Mucosa of descending colon (tissue), 3 donors: Measurements from ENCODE around the gene CALB2. TPM values are rescaled to one million over a fixed set of nuclear protein-coding genes. Genes with fewer than 3 reads are reported as not detected.

ENCODE experiments used
- ATAC-seq: fragments of 200-7000 bp; cut with Tn5 transposase; one replicate; pipeline ENCODE4 v1.9.1; 2020; ENCODE audit warnings: mild to moderate bottlenecking, moderate library complexity
- DNase-seq, 3 donors: peaks; one replicate each; pipeline ENCODE4 v3.0.0-alpha.2; 2020
- H3K36me3 ChIP-seq: fragments of 200-600 bp; one replicate; pipeline ENCODE4 v1.8.0; 2021; ENCODE audit warnings: low read depth, mild to moderate bottlenecking
- H3K4me1 ChIP-seq: fragments of 200-600 bp; one replicate; pipeline ENCODE4 v1.8.0; 2021; ENCODE audit warnings: low read depth, mild to moderate bottlenecking
- H3K4me3 ChIP-seq: fragments of 200-600 bp; one replicate; pipeline ENCODE4 v1.8.0; 2021; ENCODE audit warnings: mild to moderate bottlenecking
- H3K9me3 ChIP-seq: fragments of 200-600 bp; one replicate; pipeline ENCODE4 v1.8.0; 2021; ENCODE audit warnings: mild to moderate bottlenecking
- intact Hi-C, 2 donors: fragments of 100-400 bp; cut with DNase I in 1 of 2; cut with micrococcal nuclease in 1 of 2; formaldehyde crosslinking; loops; one replicate each; pipeline versions ENCODE4 v1.11.0 to v1.11.1; 2022; cut with DNase I, micrococcal nuclease
- total RNA-seq, 3 donors: library from RNA; stranded (reverse); fragmentation: NEBNext Ultra II Directional in 2 of 3; extraction: Animal tissue kit (Norgen Biotek cat#: 25700) in 2 of 3; gene quantifications; one replicate each; pipeline versions ENCODE4 v1.2.1 to v1.2.4, GENCODE V29; 2021 to 2023
- TF ChIP-seq, protein P1 (sequence below): fragments of 200-600 bp; IDR thresholded peaks from one replicate; pipeline ENCODE4 v1.8.0; 2022; ENCODE audit warnings: antibody characterized with exemption, mild to moderate bottlenecking
- donor health status: DM: no; HTN: no; CAD: no; lungs with moderate emphysema.
- donor health status: DM: no; HTN: no; CAD: no.
- donor health status: DM: no; HTN: yes; CAD: no.

CALB2 gene
- total RNA-seq, 3 donors from 2014 or later: 1.2 to 9.5 (median 4.2) TPM

- Histone ChIP-seq H3K36me3 (no peaks in the 10 kb centered on the region), H3K4me3 (no peak overlapping the region), H3K9me3 (no peaks in the 10 kb centered on the region), H3K4me1 (no peaks in the 10 kb centered on the region)
- TF ChIP-seq, protein P1, sequence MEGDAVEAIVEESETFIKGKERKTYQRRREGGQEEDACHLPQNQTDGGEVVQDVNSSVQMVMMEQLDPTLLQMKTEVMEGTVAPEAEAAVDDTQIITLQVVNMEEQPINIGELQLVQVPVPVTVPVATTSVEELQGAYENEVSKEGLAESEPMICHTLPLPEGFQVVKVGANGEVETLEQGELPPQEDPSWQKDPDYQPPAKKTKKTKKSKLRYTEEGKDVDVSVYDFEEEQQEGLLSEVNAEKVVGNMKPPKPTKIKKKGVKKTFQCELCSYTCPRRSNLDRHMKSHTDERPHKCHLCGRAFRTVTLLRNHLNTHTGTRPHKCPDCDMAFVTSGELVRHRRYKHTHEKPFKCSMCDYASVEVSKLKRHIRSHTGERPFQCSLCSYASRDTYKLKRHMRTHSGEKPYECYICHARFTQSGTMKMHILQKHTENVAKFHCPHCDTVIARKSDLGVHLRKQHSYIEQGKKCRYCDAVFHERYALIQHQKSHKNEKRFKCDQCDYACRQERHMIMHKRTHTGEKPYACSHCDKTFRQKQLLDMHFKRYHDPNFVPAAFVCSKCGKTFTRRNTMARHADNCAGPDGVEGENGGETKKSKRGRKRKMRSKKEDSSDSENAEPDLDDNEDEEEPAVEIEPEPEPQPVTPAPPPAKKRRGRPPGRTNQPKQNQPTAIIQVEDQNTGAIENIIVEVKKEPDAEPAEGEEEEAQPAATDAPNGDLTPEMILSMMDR: peak; percentile 80
- intact Hi-C loops: loop anchor here (2.0 to 5.0 kb wide), 3 partner anchors 88 to 200 kb away; no protein-coding TSS in a partner anchor
- DNase-seq (peak in 2 of 3 donors; percentile 60 to 83), ATAC-seq (peak; percentile 92)
Measured at GRCh38 chr16:71412270-71413160, 54.0 kb downstream of the CALB2 start.

GRCh38 chr16:71413341-71413740 is 54.8 kb downstream of the CALB2 start:
- no peaks in the 10 kb centered on the region for H3K9me3 ChIP-seq
- no peak overlapping the region for H3K4me3 ChIP-seq
- intact Hi-C loops: loop anchor here (2.0 to 5.0 kb wide), 3 partner anchors 87 to 199 kb away; no protein-coding TSS in a partner anchor
- DNase-seq: no peak
- ATAC-seq: no peak
- no peaks in the 10 kb centered on the region for H3K36me3 ChIP-seq
- H3K4me1 ChIP-seq: no peaks in the 10 kb centered on the region
- TF ChIP-seq, protein P1: no peak

DNA sequence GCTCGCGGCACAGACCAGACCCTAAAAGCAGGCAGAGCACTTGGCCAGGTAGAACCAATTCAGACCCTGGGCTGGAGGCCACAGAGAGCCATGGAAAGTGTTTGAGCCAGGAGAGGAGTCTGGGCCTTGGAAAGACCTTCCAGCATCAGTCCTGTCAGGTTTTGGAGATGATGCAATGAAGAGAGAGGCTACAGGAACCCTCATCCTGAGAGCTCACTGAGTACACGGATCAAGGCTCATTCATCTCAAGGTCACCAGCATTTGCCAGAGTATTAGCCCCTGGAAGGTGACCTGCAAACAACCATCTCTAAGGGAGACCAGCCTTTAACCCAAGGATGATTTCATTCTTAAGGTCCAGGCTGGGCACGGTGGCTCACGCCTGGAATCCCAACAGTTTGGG is 55.5 kb downstream of the CALB2 start:
- no peaks in the 10 kb centered on the region for H3K4me1 ChIP-seq
- DNase-seq (no peak), ATAC-seq (no peak)
- no peaks in the 10 kb centered on the region for H3K36me3 ChIP-seq
- no peaks in the 10 kb centered on the region for H3K9me3 ChIP-seq
- intact Hi-C loops: loop anchor here (5.0 kb wide), 2 partner anchors 88 to 198 kb away; no protein-coding TSS in a partner anchor
- no peak overlapping the region for H3K4me3 ChIP-seq
- TF ChIP-seq, protein P1: no peak

DNA sequence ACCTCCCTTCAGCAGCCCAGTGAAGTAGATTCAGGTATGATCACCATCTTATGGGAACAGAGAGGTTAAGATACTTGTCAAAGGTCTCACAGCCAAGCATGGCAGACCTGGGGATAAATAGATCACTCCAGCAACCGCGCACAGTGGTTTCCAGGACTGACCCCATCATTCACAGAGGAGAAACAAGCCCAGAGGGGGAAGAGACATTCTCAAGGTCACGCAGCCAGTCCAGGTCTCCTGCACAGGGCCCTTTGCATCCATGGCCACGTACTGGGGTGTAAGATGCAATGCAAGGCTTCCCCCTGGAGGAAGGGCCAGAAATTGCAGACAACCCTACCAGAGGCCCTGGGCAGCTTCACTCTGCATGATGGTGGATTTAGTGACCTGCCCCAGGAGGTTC is 63.4 kb downstream of the CALB2 start:
- Histone ChIP-seq H3K9me3 (no peaks in the 10 kb centered on the region), H3K4me3 (no peak overlapping the region), H3K4me1 (no peaks in the 10 kb centered on the region), H3K36me3 (no peaks in the 10 kb centered on the region)
- TF ChIP-seq, protein P1: peak; percentile 36
- intact Hi-C loops: no loop called here
- ATAC-seq (peak; percentile 67), DNase-seq (peak in 2 of 3 donors; percentile 33 to 40)

- no peak overlapping the region for H3K4me3 ChIP-seq
- H3K9me3 ChIP-seq: no peaks in the 10 kb centered on the region
- H3K4me1 ChIP-seq: no peaks in the 10 kb centered on the region
- H3K36me3 ChIP-seq: no peaks in the 10 kb centered on the region
- intact Hi-C loops: no loop called here
- ATAC-seq (no peak), DNase-seq (no peak)
- TF ChIP-seq, protein P1: no peak
Measured at GRCh38 chr16:71423016-71423415, 64.5 kb downstream of the CALB2 start.
